HCT116 (cell line): Measurements from ENCODE around the gene FSIP1. TPM values are rescaled to one million over a fixed set of nuclear protein-coding genes. Genes with fewer than 3 reads are reported as not detected.

Experiments used
- ATAC-seq: fragments of 200-7000 bp; cut with Tn5 transposase; 2 replicates; pipeline ENCODE4 v1.9.1; 2020; ENCODE audit warnings: mild to moderate bottlenecking, moderate library complexity
- BruUV-seq: library from RNA; stranded (reverse); fragments of 400-500 nt; replicated peaks from 2 replicates; lab custom pipeline; 2021; lab: Mats Ljungman, UMichigan
- CTCF ChIA-PET: fragments of 300-600 bp; sonication (Branson Sonifier 250); formaldehyde crosslinking; loops from one replicate; lab custom pipeline; 2021; ENCODE audit warnings: antibody characterized with exemption; lab: Charles Lee
- POLR2A ChIA-PET: fragments of 300-600, 350-600 bp; sonication (Branson Sonifier 250); formaldehyde crosslinking; loops from one replicate; lab custom pipeline; 2021; ENCODE audit warnings: antibody characterized with exemption; lab: Charles Lee
- RAD21 ChIA-PET, 2 experiments: fragments of 300-600 bp; sonication (Branson Sonifier 250); formaldehyde crosslinking; loops; one replicate each; lab custom pipeline; 2023; ENCODE audit warnings: low total read pairs in 2 of 2; ENCODE audit not compliant: uncharacterized antibody in 2 of 2, unreplicated experiment in 2 of 2, low non-redundant PET in 1 of 2; lab: Charles Lee
- DNase-seq: peaks from one replicate; pipeline ENCODE4 v3.0.0-alpha.2; 2010; ENCODE audit warnings: low read depth, low spot score
- H2AFZ ChIP-seq: fragments of 200-600 bp; shearing (Covaris generic), sonication (generic); 2 replicates; pipeline ENCODE4 v1.6.1; 2017; ENCODE audit warnings: low read depth, mixed run types, mixed read lengths, antibody characterized with exemption, low read length; ENCODE audit not compliant: poor library complexity, severe bottlenecking
- H3K27ac ChIP-seq: 2 replicates; pipeline ENCODE4 v1.5.1; 2012; ENCODE audit warnings: low read depth, low read length
- H3K27me3 ChIP-seq: fragments of 200-600 bp; sonication (generic); 2 replicates; pipeline ENCODE4 v1.6.1; 2016; ENCODE audit warnings: mixed run types, low read length, mixed read lengths; ENCODE audit not compliant: insufficient read depth
- H3K36me3 ChIP-seq, 2 experiments: fragments of 200-500 bp in 1 of 2; fragments of 200-600 bp in 1 of 2; sonication (Bioruptor generic) in 1 of 2; sonication (generic) in 1 of 2; 2 replicates each; pipeline versions ENCODE4 v1.5.1 to v1.6.1; 2014 to 2016; ENCODE audit warnings: low read length in 2 of 2, inconsistent platforms in 1 of 2, mixed read lengths in 1 of 2, mixed run types in 1 of 2; ENCODE audit not compliant: insufficient read depth in 2 of 2, control insufficient read depth in 1 of 2
- H3K4me1 ChIP-seq, 2 experiments: fragments of 200-600 bp in 1 of 2; sonication (generic) in 1 of 2; 2 replicates each; pipeline versions ENCODE4 v1.5.1 to v1.6.1; 2012 to 2017; ENCODE audit warnings: low read length in 2 of 2, inconsistent platforms in 1 of 2, mild to moderate bottlenecking in 1 of 2, mixed read lengths in 1 of 2, mixed run types in 1 of 2, moderate library complexity in 1 of 2; ENCODE audit not compliant: insufficient read depth in 2 of 2, control insufficient read depth in 1 of 2
- H3K4me2 ChIP-seq: fragments of 200-600 bp; sonication (generic); 2 replicates; pipeline ENCODE4 v1.6.1; 2017; ENCODE audit warnings: mixed run types, low read length, mixed read lengths
- H3K4me3 ChIP-seq, 2 experiments: fragments of 200-600 bp in 1 of 2; sonication (generic) in 1 of 2; replicated peaks in 1 of 2; 2 replicates each; pipeline ENCODE4 v1.5.1; 2011 to 2016; ENCODE audit warnings: low read length in 2 of 2, control low read depth in 1 of 2, low read depth in 1 of 2, mild to moderate bottlenecking in 1 of 2, mixed read lengths in 1 of 2, mixed run types in 1 of 2
- H3K79me2 ChIP-seq: fragments of 200-600 bp; sonication (generic); 2 replicates; pipeline ENCODE4 v1.6.1; 2017; ENCODE audit warnings: mild to moderate bottlenecking, mixed run types, low read length, moderate library complexity, mixed read lengths; ENCODE audit not compliant: insufficient read depth
- H3K9ac ChIP-seq: fragments of 200-600 bp; sonication (generic); 2 replicates; pipeline ENCODE4 v1.6.1; 2016; ENCODE audit warnings: low read length, mixed read lengths
- H3K9me2 ChIP-seq: fragments of 200-600 bp; sonication (generic), shearing (Covaris generic); 2 replicates; pipeline ENCODE4 v1.6.1; 2017; ENCODE audit warnings: mixed run types, mild to moderate bottlenecking, moderate library complexity; ENCODE audit not compliant: insufficient read depth
- H3K9me3 ChIP-seq, 2 experiments: fragments of 200-500 bp in 1 of 2; fragments of 200-600 bp in 1 of 2; sonication (Bioruptor generic) in 1 of 2; sonication (generic) in 1 of 2; 2 replicates each; pipeline ENCODE4 v1.6.1; 2014 to 2017; ENCODE audit warnings: low read length in 2 of 2, mixed read lengths in 2 of 2, inconsistent platforms in 1 of 2, low read depth in 1 of 2, mild to moderate bottlenecking in 1 of 2, mixed run types in 1 of 2, moderate library complexity in 1 of 2; ENCODE audit not compliant: control insufficient read depth in 1 of 2, insufficient read depth in 1 of 2
- H4K20me1 ChIP-seq: fragments of 200-600 bp; sonication (generic), shearing (Covaris generic); 2 replicates; pipeline ENCODE4 v1.6.1; 2017; ENCODE audit warnings: mixed run types, mild to moderate bottlenecking, moderate library complexity; ENCODE audit not compliant: insufficient read depth
- CBX3 ChIP-seq: IDR thresholded peaks from 2 replicates; pipeline ENCODE4 v1.6.1; 2012; ENCODE audit warnings: low read depth
- EGR1 ChIP-seq: IDR thresholded peaks from 2 replicates; pipeline ENCODE4 v1.6.1; 2012; ENCODE audit warnings: low read depth
- ELF1 ChIP-seq: IDR thresholded peaks from 2 replicates; pipeline ENCODE4 v1.6.1; 2012; ENCODE audit warnings: low read depth, borderline replicate concordance
- EZH2 ChIP-seq: fragments of 200-600 bp; sonication (generic); IDR thresholded peaks from 2 replicates; pipeline ENCODE4 v1.6.1; 2017; ENCODE audit warnings: antibody characterized with exemption, mixed run types
- EZH2phosphoT487 ChIP-seq: fragments of 200-600 bp; IDR thresholded peaks from 2 replicates; pipeline ENCODE4 v1.6.1; 2018; ENCODE audit warnings: antibody characterized with exemption, borderline replicate concordance
- FOSL1 ChIP-seq: IDR thresholded peaks from 2 replicates; pipeline ENCODE4 v1.6.1; 2012; ENCODE audit warnings: low read depth
- POLR2A ChIP-seq: IDR thresholded peaks from 2 replicates; pipeline ENCODE4 v1.7.0; 2011; ENCODE audit warnings: borderline replicate concordance; ENCODE audit not compliant: insufficient read depth, insufficient read length; ENCODE audit errors: extremely low read depth
- POLR2AphosphoS5 ChIP-seq: IDR thresholded peaks from 2 replicates; pipeline ENCODE4 v1.6.1; 2011; ENCODE audit warnings: mild to moderate bottlenecking, low read depth, low read length, moderate library complexity
- RAD21 ChIP-seq: IDR thresholded peaks from 2 replicates; pipeline ENCODE4 v1.6.1; 2012; ENCODE audit warnings: low read depth, mild to moderate bottlenecking
- TCF7L2 ChIP-seq: IDR thresholded peaks from 2 replicates; pipeline ENCODE4 v1.7.0; 2011; ENCODE audit warnings: borderline replicate concordance, inconsistent platforms; ENCODE audit not compliant: insufficient read depth, insufficient read length; ENCODE audit errors: extremely low read depth
- ZBTB33 ChIP-seq: IDR thresholded peaks from 2 replicates; pipeline ENCODE4 v1.6.1; 2011; ENCODE audit warnings: mild to moderate bottlenecking, low read length, moderate library complexity; ENCODE audit not compliant: insufficient replicate concordance; ENCODE audit errors: extremely low read depth
- ZFX ChIP-seq: fragments of 450-650 bp; IDR thresholded peaks from 2 replicates; pipeline ENCODE4 v1.6.1; 2017
- intact Hi-C: fragments of 100-400 bp; cut with micrococcal nuclease; formaldehyde crosslinking; loops from 2 replicates; pipeline ENCODE4 v1.10.0; 2022
- total RNA-seq: library from RNA; stranded (reverse); gene quantifications from one replicate; pipeline ENCODE4 v1.2.1, GENCODE V29; 2021; ENCODE audit not compliant: unreplicated experiment

Gene FSIP1
- total RNA-seq, 1 experiment from 2014 or later: 0.42 TPM

- no TSS peak for BruUV-seq
- ChIA-PET RAD21 (no interaction called here), POLR2A (interaction anchor here (1.4 kb wide), 1 partner anchor 8 kb away, joined by 4 read pairs; the partner anchor contains the start of gene THBS1), CTCF (no interaction called here)
- H2AFZ ChIP-seq: no peak overlapping the region
- H3K27ac ChIP-seq: no peak overlapping the region
- intact Hi-C loops: no loop called here
- TF ChIP-seq RAD21 (no peak), POLR2A (no peak), ELF1 (no peak), EZH2 (no peak), CBX3 (no peak), POLR2AphosphoS5 (no peak), FOSL1 (no peak), EGR1 (no peak), EZH2phosphoT487 (no peak), ZBTB33 (no peak), ZFX (no peak), TCF7L2 (no peak)
- no peaks in the 10 kb centered on the region for H3K9me3 ChIP-seq
- H3K9ac ChIP-seq: no peak overlapping the region
- no peak overlapping the region for H3K4me2 ChIP-seq
- no peaks in the 10 kb centered on the region for H3K79me2 ChIP-seq
- no peaks in the 10 kb centered on the region for H4K20me1 ChIP-seq
- no peaks in the 10 kb centered on the region for H3K27me3 ChIP-seq
- H3K4me1 ChIP-seq: no peaks in the 10 kb centered on the region
- H3K4me3 ChIP-seq: no peak overlapping the region
- ATAC-seq: no peak
- H3K9me2 ChIP-seq: no peaks in the 10 kb centered on the region
- DNase-seq: no peak
- peaks cover 9 to 44% of the 10 kb centered on the region in 2 experiments; a peak in 3 of 4 replicates for H3K36me3 ChIP-seq
These were observed 194.0 kb downstream of the FSIP1 start for GRCh38 chr15:39588531-39589192.
